Lung microvascular endothelial cell (primary cell): Measurements from ENCODE around the gene ACIN1. TPM values are rescaled to one million over a fixed set of nuclear protein-coding genes. Genes with fewer than 3 reads are reported as not detected.

Experiments used
- DNase-seq, 2 donors: peaks; one replicate each; pipeline versions ENCODE4 v3.0.0 to v3.0.0-alpha.2; 2010; ENCODE audit warnings: low read depth in 2 of 2
- total RNA-seq: library from RNA; depleted of rRNA; stranded (reverse); fragments of >200 nt; gene quantifications from 2 replicates; pipeline ENCODE4 v1.2.1, GENCODE V29; 2014

Gene ACIN1, protein sequence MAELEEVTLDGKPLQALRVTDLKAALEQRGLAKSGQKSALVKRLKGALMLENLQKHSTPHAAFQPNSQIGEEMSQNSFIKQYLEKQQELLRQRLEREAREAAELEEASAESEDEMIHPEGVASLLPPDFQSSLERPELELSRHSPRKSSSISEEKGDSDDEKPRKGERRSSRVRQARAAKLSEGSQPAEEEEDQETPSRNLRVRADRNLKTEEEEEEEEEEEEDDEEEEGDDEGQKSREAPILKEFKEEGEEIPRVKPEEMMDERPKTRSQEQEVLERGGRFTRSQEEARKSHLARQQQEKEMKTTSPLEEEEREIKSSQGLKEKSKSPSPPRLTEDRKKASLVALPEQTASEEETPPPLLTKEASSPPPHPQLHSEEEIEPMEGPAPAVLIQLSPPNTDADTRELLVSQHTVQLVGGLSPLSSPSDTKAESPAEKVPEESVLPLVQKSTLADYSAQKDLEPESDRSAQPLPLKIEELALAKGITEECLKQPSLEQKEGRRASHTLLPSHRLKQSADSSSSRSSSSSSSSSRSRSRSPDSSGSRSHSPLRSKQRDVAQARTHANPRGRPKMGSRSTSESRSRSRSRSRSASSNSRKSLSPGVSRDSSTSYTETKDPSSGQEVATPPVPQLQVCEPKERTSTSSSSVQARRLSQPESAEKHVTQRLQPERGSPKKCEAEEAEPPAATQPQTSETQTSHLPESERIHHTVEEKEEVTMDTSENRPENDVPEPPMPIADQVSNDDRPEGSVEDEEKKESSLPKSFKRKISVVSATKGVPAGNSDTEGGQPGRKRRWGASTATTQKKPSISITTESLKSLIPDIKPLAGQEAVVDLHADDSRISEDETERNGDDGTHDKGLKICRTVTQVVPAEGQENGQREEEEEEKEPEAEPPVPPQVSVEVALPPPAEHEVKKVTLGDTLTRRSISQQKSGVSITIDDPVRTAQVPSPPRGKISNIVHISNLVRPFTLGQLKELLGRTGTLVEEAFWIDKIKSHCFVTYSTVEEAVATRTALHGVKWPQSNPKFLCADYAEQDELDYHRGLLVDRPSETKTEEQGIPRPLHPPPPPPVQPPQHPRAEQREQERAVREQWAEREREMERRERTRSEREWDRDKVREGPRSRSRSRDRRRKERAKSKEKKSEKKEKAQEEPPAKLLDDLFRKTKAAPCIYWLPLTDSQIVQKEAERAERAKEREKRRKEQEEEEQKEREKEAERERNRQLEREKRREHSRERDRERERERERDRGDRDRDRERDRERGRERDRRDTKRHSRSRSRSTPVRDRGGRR
- total RNA-seq: 32.7 and 48.6 TPM in 2 replicates

DNA sequence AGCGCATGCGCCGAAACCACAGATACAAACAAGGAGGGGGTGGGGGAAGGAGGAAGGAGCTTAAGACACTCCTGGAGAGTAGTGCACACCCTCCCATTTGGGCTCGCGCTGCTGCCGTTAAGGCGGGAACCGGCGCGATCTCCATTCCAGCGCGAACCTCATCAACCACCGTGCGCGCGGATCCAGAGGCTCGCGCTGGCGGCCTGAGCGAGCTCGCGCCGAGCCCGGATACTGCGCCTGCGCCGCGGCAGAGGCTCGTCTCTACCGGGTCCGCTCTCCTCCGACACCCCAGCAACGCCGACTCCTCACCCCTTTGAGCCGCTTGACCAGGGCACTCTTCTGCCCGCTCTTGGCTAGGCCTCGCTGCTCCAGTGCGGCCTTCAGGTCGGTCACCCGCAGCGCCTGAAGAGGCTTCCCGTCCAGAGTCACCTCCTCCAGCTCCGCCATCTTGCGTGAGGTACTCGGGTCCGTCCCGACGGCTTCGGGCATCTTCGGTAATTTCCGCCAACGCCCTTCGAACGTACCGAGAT lies at the start of gene ACIN1:
Gene ACIN1 (minus strand): TSS at position 471 of the 530 bp plus-strand sequence. CDS start 24 bp downstream, at position 447.
- peak; percentile 87 to 93 for DNase-seq

DNA sequence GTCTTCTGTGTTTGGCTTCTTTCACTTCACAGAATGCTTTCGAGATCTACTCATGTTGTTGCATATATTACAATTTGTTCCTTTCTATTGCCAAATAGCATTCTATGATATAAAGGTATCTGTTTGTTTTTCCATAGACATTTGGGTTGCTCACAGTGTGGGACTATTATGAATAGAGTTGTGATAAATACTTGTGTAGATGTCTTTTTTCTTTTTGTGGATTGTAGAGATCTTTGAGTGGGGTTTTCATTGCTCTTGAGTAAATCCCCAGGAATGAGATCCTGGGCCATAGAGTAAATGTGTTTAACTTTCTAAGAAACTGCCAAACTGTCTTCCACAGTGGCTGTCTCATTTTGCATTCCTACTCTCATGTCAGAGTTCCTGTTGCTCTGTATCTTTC lies 49.0 kb upstream of the ACIN1 start:
- DNase-seq: no peak

- DNase-seq: no peak
These were observed 47.9 kb upstream of the ACIN1 start for GRCh38 chr14:23142826-23143225.

DNA sequence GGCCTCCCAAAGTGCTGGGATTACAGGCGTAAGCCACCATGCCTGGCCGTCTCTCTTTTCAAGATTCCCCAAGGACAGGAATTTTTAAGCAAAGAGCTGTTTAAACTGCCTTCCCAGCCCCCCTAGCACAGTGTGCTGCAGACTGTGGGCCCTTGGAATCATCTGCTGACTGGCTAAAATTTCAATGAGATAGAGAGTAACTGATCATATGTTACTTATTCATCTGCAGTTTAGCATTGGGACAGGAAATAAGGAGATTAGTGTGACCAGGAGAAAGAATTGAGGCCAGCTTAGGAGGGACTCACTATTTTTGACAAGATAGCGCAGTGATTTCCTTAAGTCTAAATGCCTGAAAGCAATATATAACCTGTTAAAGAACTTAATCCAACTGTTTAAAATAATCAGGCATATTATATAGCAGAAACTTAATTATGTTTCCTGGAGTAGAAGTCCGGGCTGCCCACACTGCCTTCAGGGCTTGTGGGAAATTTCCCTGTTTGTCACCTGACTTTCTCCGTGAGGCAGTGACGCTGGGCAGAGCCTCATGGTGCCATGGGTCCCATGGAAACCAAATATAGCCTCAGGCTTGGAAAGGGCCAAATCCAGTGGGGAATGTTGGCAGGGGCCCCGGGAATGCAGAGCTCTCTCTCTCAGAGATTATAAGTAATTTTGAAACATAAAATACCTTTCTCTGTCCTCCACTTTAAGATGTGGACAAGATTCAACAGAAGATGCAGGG lies 46.9 kb upstream of the ACIN1 start:
- DNase-seq: peak in 1 of 2 donors; percentile 43

DNA sequence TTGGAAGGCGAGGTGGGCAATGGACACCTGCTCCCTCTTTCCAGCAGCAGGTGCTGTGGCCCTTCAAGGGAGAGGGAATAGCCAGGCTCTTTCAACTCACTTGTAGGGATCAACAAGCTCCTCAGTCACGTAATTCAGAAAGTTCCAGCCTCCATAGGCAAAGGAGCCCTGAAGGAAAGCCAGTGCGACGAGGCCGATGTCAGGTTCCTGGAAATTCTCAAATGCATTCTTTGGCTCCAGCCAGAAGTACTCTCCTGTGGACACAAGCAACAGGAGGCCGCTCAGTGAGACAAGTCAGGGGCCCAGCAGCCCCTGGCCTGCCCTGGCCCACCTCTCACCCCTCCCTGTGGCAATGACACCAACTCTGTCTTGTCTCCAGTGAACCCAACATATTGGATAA lies 45.4 kb upstream of the ACIN1 start:
- no peak for DNase-seq

DNA sequence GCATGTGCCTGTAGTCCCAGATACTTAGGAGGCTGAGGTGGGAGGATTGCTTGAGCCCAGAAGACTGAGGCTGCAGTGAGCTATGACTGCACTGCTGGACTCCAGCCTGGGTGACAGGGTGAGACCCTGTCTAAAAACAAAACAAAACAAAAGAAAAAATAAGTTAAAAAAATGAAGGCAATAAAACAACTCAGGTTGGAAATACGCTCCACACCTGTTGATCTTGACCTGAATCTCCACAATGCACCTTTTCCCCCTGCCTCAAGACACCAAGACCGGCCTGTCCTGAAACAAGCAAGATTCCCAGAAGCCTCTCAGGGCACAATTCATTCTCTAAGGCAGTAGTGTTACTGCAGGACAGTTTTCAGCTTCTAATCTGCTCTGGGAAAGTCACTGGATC lies 44.9 kb upstream of the ACIN1 start:
- no peak for DNase-seq

GRCh38 chr14:23137813-23138535 lies 43.0 kb upstream of the ACIN1 start:
- DNase-seq: no peak

GRCh38 chr14:23137192-23137812 lies 42.4 kb upstream of the ACIN1 start:
- DNase-seq: no peak

- DNase-seq: no peak
These were observed 41.7 kb upstream of the ACIN1 start for GRCh38 chr14:23136566-23137133.

- DNase-seq: no peak
These were observed 38.0 kb upstream of the ACIN1 start for GRCh38 chr14:23132970-23133369.

- DNase-seq: no peak
These were observed 36.5 kb upstream of the ACIN1 start for GRCh38 chr14:23131482-23131881.

DNA sequence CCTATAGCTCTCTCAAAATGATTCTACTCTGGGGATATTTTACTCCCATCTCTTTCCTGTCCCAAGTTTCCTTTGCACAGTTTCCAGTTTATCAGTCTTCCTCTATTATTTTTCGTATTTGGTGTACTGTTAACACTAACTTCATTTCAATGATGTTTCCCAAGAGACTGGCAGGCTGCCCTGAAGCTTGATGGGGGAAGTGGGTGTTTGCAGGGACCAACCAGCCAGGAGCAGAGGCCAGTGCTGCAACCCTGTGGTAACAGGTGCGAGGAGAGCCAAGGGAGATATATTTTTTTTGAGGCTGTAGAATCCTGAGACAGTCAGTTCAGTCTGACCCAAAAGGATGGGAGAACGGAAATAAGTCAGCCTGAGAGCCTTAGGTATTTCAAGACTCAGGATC lies 35.9 kb upstream of the ACIN1 start:
- DNase-seq: no peak

DNA sequence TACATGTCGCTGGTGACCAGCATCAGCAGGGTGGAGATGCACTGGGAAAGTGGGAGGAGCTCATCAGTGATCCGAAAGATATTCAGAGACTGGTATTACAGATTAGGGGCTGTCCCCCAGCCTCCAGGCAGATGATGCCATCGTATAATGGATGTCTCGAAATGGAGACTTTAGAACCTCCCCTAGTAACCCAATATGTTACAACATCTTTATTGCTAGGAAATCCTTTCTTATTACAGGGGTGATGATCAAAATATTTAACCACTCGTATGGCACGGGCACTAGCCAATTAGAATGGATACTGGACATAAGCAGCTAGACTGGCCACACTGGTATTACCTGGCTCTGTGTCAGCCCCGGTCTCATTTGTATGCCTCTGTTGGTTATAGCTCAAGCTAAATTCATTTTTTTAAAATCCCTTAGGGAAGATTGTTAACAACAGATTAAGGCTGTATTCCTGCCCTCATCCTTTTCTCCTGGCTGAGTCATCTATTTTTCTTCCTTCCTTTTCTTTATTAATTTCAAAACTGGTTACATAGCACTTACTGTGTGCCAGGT lies 34.9 kb upstream of the ACIN1 start:
- no peak for DNase-seq

DNA sequence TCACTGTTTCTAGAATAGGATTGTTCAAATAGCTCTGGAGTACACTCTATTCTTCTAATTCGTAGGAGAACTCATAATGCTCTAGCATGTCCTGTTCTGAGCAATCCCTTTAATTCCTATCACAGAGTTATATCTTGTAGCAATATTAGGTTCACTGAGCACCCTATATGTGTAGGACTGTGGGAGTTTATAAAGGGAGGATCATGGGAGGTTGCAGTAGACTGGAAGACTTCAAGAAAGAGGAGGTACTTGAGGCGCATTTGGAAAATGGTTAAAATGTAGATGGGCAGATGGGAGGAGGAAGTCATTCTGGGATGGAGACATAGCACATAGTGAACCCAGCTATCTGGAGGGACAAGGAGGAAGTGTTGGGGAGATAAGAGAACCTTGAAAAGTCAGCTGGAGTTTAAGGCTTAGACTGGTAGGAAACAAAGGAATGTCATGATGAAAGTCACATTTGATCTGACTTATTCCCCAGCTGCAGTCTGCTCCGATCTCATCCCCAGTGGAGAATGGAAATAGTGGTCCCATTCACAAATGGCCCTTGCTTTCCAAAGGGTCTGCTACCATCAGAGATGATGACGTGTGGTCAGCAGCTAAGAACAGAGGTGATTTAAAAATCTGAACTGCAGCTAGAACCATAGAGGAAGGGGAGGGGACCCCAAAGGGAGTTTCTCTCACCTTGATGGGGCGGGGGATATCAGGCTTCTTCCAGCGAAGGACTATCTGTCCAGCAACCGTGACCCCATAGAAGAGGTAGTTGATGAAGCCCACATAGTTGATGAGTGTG lies 34.2 kb upstream of the ACIN1 start:
- DNase-seq: no peak

GRCh38 chr14:23127861-23128260 lies 32.9 kb upstream of the ACIN1 start:
- no peak for DNase-seq

GRCh38 chr14:23126548-23127278 lies 31.8 kb upstream of the ACIN1 start:
- DNase-seq: no peak

DNA sequence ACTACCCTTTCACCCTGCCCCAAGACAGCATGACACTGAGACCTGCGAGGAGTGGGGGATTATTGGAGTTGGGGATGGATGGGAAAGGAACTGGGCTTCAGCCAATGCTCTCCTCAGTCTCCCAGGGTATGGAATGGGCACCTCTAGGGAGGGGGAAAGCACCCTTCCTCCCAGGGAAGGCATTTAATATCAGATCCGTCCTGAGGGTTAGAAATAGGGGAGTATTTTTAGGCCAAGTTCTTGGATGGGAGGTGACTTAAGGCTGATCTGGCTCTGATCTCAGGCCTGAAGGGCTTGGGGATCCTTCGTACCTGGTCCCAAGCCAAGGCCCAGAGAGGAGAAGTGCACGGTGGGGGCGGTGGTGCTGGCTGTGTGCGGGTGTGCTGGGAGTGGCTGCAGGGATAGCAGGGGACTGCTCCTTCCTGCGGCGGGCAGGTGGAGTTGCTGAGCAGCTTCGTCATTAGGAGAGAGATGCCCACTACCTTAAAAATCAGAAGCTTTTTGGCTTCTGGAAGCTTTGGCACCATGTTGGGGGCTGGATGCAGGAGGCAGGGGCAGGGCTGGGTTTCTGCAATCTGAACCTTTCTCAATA lies 31.1 kb upstream of the ACIN1 start:
- DNase-seq: no peak
